NCI-H1105 treated with DMSO at 0.1 percent for 48 hours (cell line): ENCODE data around the gene MELTF.

Experiments
- DNase-seq: peaks from one replicate; lab custom pipeline; 2025; lab: John Stamatoyannopoulos, UW

MELTF gene

DNA sequence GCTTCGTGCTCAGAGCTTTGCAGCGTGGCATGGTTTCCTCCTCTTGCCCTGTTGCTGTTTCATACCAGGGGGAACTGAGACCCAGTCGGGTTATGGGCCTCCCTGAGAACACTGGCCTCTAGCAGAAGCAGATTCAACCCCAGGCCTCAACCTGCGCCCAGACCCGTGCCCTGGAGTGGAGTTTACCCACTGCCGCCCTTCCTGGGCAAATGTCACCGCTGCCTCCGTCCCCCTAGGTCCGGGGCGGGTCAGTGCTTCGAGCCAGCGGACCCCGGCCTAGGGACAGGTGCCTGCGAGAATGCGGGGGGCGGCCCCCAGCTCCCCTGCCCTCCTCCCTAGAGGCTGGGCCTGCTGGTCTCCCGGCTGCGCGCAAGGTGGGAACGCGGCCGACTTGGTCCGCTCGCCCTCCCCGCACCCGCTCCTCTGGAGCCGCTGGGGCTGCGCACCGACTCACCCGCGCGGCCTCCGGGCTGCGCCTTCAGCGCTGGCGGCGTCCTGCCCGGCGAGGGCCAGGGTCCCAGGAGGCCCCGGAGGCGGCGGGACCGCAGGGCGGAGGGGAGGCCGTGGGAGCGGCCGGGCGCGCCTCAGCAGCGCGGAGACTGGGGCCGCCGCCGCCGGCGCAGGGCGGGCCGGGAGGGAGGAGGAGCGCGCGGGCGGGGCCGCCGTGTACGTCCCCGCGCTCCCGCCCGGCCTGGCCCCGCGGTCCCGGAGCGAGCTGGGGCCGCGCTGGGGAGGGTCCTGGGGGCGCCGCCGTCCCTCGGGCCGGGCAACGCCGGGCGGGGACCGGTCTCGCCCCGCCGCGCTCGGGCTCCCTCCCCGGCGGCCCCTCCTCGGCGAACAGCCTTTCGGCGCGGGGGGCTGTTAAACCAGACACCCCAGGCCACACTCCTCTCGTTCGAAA, 61.1 kb downstream of the MELTF start, which contains the start of gene PIGZ:
Gene PIGZ (minus strand): TSS at position 601 of the 901 bp plus-strand sequence. CDS start 16,802 bp downstream, outside the sequence.
- DNase-seq: peak; percentile 23

DNA sequence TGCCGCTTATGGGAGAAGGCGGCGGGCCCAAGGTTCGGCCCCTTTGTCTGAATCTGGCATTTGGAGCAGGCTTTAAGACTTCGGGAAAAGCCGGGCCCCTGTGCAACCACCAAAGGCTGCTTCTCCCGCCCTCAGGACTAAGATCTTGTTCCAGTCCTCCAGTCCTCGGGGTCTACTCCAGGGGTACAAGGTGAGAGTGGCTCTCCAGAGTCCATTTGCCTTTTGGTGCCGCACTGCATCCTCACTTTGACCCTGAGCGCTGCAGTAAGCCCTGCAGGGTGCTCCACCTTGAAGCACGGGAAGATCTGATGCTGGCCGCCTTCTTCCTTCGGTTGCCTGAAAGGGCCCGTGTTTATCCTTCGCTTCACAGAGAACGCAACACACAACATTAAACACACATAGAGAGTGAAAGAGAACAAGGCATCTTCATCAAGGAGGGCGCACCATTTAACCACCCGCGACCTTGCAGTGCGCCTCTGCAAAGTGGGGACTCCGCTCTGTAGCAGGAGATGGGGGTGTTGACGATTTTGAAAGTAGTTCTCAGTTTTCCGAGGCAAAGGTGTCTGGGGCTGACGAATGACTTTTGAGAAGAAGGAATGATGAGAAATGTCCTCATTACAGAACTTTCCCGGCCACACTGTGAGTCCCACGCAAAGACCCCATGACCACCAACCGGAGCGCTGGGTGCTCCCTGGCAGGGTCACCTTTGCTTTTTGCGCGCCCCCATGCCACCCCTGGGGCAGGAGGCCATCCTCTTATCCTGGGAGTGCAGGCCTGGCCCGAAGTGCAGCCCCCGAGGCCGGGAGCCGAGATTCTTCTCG, 62.0 kb downstream of the MELTF start:
- DNase-seq: no peak

DNA sequence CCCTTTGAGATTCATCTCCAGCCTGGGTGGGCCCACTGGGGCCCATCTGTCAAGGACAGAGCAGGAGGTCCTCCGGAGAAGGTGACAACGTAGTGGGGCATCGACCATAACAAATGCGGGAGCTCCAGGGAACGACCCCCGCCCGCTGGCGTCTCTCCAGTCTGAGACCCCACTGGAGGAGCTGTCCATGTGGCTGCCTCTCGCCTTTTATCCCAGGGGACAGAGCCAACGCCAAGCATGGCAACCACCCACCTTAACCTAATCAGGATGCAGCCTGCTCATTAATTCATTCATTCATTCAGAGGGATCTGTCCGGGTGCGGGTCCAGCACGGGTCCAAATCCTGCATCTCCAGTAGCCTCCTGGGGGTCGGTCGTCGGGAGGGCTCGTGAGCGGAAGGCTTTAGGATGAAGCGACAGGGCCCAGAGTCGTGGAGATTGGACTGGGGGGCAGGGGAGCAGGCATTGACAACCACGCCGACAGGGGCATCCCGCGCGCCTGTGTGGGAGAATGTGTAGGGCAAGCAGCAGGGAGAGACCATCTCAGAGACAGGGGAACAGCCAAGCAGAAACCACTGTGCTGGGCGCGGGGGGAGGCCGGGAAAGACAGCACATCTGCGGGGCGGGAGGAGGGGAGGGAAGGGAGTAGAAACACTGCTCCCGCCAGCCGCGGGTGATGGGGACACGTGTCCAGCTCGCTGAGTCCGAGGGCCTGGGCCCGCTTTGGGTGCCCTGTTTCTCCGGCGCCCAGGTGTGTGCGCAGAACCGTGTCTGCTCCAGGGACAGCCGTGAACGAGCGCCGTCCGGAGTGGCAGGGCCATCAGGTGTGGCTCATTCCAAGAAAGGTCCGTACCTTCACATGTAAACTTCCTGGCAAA, 62.9 kb downstream of the MELTF start:
- DNase-seq: no peak

DNA sequence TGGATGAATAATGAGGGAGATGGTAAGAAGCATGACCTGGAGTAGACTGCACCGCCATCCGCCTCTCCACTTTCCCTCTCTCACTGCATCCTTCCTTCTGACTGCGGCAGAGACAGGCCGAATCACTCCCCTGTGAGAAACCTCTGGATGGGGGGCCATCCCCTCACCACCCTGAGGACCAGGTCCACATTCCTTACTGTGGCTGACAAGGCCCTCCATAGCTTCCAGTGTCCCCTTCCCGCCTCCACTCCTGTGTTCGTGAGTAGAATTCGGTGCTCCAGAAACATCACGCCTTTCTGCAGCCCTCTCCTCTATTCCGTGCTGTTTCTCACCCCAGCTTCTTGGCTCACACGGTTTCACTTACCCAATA, 63.8 kb downstream of the MELTF start:
- no peak for DNase-seq

DNA sequence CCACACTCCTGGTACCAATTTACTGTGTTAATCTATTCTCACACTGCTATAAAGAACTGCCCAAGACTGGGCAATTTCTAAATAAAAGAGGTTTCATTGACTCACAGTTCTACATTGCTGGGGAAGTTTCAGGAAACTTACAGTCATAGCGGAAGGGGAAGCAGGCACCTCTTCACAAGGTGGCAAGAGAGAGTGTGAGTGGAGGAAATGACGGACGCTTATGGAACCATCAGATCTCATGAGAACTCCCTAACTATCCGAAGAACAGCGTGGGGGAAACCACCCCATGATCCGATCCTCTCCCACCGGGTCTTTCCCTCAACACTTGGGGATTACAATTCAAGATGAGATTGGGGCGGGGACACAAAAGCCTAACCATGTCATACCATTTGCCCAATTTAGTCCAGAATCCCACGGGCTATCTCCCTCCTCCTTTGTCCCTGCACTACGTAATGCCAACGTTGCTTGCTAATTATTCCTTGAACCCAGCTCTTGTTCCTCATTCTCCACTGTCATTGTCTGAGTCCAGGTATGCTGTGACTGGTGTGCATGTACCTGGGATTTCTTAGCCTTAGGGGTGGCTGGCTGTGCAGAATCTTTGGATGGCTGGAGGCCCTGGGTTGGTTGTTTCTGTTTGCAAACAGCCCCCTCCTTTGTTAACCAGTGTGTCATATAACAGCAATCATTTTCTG, 64.4 kb downstream of the MELTF start:
- no peak for DNase-seq

GRCh38 chr3:196963631-196963953, 66.0 kb downstream of the MELTF start:
- DNase-seq: no peak

DNA sequence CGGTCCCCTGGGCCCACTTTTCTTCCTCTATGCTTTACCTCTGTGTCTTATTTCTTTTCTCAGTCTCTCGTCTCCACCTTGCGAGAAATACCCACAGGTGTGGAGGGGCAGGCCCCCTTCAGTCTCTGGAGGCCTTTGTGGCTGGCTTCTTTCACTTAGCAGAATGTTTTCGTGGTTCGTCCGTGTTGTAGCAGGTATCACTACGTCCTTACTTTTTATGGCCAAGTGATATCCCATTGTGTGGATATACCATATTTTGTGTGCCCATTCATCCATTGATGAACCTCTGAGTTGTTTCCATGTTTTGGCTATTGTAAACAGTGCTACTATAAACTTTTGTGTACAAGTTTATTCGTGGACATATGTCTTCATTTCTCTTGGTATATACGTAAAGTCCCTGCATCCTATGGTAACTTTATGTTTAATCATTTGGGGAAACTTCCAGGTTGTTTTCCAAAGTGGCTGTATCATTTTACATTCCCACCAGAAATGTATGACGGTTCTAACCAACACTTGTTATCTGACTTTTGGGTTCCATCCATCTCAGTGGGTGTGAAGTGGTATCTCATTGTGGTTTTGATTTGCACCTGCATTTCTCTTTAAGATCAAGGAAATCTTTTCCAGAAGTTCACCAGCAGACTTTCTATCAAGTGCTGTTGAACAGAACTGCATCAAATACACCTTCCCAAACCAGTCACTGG, 66.5 kb downstream of the MELTF start:
- DNase-seq: no peak

- DNase-seq: no peak
These were observed 67.3 kb downstream of the MELTF start for GRCh38 chr3:196962108-196962929.

DNA sequence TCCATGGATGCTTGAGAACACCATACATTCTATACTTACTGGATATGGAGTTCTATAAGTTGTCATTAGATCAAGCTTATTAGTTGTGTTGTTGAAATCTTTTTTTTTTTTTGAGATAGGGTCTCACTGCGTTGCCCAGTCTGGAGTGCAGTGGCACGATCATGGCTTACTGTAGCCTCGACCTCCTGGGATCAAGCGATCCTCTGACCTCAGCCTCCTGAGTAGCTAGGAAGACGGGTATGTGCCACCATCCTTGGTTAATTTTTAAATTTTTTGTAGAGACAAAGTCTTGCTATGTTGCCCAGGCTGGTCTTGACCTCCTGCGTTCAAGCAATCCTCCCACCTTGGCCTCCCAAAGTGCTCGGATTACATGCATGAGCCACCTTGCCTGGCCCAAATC, 74.8 kb downstream of the MELTF start:
- DNase-seq: no peak
